ENCODE measurements around the gene RAB37.

The RAB37 gene

DNA sequence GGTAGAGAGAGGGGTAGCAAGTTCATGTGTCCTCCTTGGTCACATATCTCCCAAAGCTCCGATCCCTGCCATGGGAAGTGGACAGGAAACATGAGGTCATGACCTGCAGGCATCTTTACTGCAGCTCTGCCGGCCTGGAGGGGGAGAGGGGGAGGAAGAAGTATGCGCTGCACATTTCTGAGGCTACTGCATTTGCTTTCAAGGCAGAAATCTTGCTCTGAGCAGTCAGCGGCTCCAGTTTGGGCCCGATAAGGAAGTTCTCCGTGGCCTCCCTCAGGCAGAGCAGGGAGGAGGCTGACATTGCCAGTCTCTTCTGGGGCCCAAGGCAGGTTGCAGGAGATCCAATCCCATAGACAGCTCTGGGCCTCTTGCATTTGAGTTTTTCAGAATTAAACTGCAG, 9.9 kb downstream of the RAB37 start:
- DNase-seq: peak; percentile 58

DNA sequence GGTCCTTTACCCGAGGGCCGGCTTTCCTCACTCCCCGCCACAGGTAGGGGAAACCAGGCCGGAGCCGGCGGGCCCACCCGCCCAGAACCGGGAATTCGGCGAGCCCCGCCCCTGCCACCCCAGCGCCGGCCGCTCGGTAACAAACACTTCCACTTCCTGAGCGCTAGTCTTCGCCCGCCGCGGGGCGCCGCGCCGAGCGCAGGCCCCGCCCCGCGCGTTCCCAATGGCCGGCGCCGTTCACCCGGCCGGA, 11.1 kb downstream of the RAB37 start:
- DNase-seq: no peak

DNA sequence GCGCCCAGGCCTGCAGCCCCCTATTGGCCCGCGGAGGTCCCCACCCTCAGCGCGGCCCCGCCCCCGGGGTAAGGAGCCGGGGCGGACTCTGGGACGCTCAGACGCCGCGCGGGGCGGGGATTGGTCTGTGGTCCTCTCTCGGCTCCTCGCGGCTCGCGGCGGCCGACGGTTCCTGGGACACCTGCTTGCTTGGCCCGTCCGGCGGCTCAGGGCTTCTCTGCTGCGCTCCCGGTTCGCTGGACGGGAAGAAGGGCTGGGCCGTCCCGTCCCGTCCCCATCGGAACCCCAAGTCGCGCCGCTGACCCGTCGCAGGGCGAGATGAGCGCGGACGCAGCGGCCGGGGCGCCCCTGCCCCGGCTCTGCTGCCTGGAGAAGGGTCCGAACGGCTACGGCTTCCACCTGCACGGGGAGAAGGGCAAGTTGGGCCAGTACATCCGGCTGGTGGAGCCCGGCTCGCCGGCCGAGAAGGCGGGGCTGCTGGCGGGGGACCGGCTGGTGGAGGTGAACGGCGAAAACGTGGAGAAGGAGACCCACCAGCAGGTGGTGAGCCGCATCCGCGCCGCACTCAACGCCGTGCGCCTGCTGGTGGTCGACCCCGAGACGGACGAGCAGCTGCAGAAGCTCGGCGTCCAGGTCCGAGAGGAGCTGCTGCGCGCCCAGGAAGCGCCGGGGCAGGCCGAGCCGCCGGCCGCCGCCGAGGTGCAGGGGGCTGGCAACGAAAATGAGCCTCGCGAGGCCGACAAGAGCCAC, 11.6 kb downstream of the RAB37 start, which contains the start of gene NHERF1:
TSS of gene NHERF1 (plus strand) at position 100 of the 750 bp plus-strand sequence. CDS start at position 319, 219 bp downstream.
- DNase-seq: peak; percentile 95

DNA sequence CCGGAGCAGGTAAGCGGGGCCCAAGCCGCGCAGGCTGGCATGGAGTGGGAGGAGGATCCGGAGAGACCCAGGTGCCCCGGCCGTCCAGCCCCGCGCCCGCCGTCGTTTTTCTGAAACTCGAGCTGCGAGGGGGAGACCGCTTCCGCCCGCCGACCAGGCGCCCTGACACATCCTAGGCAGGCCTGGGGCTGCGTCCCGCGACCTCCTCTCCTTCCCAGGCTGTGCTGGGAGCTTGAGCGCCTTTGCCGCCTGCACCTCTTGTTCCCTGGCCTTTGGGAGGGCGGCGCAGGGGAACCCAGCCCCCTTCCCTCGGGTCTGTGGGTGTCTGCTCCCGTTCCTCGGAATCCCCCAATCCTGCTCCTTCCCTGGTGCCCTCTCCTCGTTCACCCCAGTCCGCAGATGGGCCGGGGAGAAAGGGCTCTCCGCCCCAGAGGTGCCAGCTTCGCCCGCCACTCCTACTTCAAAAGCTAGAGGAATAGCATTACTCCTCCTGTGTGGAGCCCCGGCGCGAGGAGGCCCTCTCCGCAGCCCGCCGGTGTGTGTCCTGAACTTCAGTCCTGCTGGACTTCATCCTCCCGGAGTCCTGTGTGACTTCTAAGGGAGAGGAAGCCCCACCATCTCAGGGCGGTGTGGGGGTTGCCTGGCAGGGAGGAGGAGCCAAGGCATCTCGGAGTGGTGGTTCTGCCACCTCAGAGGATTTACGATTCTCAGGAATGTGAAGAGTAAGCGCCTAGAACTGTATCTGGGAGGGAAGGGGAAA, 12.4 kb downstream of the RAB37 start:
- no peak for DNase-seq

DNA sequence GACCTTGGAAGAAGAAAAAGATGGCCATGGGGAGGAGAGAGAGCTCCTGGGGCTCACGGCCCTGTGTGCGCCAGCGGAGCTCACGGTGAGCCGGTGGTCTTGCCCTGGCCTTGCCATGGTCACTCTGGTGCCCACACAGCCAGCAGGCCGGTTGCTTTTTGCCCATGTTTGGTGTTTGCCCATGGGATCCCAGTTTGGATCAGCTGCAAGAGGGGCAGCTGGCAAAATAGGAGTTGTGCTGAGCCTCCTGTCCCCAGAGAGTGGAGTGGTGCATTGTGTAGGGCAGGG, 12.9 kb downstream of the RAB37 start:
- DNase-seq: no peak

DNA sequence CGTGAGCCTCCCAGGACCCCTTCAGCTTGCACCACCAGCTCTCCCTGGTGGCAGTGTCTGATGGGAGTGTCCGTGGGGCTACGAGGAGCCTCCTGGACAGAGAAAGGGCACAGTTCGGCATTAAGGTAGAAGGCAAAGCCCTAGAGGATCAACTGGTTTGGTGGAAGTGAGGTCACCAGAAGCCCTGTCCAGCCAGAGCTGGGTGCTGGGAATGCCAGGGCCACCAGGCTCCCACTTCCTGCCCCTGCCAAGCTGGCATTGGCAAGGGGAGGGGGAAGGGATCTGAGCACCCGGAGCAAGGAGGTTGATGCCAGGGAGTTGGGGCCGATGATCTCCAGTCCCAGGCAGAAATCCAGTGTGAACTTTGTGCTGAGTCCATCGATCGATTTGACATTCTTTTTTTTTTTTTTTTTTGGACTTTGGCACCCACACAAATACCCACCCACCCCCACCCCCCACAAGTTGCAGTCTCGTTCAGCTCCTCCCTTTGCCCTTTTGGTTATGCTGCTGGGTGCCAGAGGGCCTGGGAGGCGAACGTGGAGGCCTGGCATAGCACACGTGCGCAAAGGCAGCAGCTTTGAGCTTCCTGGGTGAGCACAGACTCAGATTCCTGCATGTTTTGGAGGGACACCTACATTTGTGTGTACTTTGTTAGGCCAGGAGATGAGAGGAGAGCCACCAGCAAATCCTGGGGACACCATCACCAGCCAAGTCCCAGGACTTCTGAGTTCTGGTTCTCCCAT, 13.4 kb downstream of the RAB37 start:
- DNase-seq: no peak

DNA sequence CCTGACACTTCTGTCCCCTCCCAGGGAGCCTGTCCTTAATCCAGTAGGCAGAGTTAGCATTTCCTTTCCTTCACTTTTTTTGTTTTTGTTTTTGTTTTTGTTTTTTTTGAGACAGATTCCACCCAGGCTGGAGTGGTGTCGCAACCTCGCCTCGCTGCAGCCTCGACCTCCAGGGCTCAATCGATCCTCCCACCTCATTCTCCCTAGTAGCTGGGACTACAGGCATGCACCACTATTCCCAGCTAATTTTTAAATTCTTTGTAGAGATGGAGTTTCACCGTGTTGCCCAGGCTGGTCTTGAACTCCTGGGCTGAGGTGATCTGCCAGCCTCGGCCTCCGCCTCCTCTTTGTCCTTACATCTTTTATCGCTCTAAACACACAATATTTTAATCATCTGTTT, 15.4 kb downstream of the RAB37 start:
- DNase-seq: no peak

DNA sequence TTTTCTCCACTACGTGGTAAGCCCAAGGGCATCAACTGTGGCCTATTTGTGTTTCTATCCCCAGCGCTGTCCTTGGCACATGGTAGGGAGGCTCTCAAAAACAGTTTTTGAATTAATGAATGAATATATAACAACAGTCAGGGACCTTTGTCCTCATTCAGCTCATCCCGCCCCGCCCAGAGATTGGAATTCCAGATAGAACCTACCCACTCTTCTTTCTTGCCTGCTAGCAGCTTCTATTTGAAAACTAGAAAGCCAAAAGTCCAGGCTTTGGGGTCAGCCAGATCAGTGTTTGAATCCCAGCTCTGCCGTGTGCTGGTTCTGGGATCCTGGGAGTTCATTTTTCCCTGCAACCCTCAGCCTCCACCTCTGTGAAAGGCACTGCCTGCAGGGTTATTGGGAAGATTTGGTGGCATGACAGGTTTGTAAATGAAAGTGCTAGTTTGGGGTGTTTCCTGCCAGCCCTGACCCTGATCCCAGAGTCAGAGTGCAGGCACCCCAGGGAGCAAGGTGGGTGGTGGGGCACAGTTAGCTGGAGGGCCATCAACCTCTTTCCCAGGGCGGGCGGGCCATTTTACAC, 15.9 kb downstream of the RAB37 start:
- DNase-seq: no peak

DNA sequence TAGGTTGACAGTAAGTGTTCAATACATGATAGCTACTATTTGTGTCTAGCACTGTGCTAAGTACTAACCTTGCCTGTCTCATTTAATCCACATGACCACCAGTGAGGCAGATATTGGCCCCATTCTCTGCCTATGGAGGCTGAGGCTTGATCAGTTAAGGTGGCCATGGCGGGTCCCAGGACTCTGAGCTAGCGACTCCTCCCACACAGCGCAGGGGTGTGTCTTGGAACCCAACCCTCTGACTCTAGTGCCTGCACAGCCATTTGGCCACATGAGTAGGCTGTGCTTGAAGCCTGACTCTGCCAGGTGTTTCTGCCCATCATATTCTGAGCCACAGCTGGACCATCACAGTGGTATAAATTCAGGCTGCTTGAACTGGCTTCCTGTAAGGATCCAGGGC, 17.8 kb downstream of the RAB37 start:
- DNase-seq: no peak

DNA sequence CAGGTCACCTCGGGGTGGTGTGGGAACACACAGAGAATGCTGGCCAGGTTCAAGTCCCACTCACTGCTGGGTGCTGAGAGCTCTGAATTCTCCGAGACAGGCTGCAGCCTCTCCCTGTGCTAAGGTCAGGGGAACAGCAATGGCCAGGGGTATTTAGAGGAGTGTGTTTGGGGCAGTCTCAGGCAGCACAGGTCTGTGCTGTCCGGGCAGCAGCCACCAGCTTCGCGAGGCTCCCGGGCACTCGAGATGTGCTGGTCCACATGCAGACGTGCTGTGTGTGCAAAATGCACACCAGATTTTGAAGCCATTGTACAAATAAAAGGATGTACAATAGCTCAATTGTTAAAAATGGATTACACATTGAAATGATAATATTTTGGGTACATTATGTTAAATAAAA, 18.5 kb downstream of the RAB37 start:
- no peak for DNase-seq

DNA sequence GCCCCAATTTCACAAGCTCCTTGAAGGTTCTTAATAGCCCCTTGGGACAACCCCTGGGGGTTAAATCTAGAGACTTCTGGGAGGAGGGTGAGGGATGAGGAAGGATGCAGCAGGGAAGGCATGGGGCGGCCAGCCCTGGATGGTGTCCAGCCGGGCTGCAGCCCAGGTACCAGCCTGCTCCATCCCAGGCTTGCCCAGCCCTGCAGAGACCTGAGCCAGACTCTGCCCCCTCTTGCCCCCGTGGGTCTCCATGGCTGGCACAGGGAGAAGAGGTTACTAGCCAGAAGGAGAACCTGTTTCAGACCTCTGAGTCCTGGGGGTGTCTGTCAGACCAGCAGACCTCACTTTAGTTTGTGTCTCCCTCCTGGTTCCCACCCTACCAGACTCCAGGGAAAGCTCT, 19.8 kb downstream of the RAB37 start:
- no peak for DNase-seq

DNA sequence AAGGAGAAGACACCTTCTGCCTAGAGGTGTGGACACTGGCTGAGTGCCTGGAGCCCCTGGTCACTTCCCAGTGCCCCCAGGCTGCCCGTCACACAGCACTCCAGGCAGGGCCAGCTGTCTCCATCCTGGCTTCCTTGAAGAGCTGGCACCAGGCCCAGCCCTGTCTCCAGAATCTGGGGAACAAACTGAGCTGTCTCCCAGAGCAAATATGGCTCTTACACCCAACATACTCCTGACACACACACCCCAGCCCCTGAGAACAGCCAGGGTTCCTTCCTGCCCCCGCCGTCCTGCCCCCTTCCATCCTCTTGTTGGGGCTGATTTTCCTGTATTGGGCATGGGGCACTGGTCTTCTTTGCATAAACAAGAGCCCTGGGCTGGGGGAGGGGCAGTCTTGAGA, 20.4 kb downstream of the RAB37 start:
- no peak for DNase-seq

DNA sequence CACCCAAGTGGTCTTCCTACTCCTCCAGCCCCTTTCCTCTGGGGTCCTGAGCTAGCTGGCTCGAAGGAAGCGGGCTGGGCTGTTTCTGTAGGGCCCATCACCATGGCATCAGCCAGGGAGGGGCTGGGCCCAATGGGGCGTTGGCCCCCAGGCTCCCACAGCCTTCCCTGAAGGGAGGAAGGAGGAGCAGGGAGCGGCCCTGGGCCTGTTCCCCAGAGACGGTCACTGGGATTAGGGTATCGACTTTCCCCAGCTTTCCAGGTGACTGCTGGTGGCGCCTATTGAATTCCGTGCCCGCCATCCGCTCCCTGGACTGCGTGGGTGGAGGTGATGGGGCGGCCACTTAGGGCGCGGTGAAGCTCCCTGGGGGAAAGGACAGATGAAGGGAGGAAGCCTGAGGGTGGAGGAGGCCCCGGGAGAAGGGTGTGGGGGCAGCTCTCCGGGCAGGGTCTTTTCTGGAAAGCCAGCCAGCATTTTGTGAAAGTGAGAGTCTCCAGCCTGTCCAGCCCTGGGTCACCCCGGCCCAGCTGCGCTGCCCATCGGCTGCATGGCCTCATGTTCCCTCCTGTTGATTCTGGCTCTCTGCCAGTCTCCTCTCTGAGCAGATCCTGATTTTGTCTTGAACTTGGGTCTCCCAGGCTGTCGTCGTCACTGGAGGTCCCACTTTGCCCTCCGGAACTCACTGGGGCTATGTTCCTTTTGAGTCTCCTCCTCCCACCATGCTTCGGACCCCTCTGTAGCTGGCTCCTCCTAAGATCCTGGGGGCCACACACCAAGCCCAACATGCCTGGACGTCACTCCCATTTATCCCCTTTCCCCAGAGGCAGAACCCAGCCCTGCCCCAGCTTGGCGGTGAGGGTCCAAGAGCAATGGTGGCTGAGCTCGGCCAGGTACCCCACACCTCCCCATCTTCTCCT, 21.1 kb downstream of the RAB37 start:
- no peak for DNase-seq

DNA sequence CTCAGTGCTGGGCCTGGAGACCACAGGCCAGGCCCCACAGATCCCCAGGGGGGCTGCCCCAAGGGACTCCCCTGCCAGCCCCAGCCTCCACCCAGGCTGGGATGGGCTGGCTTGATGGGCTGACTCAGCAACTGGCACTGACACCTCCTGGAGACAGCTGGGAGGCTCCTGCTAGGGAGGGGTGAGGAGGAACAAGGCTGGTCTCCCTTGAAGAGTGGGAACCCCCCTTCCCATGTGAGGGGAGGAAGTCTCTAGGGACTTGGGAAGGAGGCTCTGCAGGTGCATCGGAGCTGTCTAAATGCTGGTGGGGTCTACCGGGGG, 21.8 kb downstream of the RAB37 start:
- no peak for DNase-seq

DNA sequence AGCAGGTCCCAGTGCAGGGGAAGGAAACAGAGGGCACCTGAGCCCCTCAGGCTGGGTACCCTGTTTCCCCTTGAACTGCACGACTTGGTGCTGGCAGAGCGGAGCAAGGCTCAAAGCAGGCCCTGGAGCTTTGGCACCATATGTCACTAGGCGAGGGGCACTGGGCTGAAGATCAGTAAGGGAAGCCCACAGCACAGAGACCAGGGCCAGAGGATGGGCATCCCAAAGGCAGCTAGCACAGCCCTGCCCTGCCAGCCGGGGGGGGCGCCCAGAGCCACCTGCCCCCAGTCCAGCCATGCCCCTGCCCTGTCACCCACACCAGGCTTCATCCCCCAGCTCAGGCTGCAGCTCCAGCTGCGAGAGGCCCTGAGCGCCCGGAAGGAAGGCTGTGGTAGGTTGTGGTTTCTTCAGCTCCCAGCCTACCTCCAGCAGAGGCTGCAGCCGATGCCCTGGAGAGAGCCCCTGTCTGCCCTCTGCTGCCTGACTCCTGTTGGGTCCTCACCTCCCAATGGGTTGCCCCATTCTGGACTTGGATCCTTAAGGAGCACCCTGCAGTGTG, 22.3 kb downstream of the RAB37 start:
- DNase-seq: no peak

DNA sequence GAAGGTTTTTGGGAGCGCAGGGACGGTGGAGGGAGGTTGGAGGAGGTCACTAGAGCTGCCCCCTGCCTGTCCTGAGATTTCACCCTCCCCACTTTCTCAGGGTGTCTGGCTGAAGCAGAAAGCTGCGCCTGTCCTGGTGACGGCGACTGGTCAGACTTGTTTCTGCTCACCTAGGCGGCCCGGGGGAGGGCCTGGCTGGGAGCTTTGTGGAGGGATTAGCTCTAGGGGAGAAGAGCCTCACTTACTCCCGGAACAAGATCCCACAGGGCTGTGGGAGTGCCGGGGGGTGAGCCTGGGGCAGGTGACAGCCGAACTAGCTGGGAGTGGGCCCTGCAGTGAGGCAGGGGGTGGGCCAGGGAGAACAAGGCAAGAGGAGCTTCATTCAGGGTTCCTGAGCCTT, 22.9 kb downstream of the RAB37 start:
- no peak for DNase-seq

DNA sequence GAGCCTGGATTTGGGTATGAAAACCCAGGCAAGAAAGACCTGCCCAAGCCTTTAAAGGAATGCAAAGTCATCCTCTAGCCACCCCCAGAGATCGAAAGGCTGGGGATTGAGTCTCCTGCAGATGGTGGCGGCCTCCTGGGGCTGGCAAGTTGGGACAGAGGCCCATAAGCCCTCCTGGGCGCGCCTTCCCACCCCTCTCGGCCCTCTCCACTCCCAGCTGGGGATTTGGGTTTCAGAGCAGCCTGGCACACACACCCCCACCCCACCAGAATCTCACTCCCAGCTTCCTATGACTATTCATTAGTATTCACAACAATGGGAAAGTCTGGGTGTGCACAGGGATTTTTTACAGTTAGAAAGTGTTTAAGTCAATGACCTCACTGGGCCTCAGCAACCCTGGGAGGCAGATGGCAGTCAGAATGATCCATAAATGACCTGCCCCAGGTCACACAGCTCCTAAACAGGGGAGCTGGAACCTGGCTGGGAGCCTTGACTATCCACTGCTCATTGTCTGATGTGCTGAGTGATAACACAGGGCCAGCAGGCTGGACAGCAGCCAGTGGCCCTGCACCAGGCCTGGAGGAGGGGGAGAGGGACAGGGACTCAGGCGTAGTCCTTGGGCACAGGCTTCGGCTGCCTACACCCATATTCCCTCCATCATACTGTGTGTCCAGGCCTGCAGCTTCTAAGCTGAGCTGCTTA, 23.5 kb downstream of the RAB37 start:
- DNase-seq: no peak

DNA sequence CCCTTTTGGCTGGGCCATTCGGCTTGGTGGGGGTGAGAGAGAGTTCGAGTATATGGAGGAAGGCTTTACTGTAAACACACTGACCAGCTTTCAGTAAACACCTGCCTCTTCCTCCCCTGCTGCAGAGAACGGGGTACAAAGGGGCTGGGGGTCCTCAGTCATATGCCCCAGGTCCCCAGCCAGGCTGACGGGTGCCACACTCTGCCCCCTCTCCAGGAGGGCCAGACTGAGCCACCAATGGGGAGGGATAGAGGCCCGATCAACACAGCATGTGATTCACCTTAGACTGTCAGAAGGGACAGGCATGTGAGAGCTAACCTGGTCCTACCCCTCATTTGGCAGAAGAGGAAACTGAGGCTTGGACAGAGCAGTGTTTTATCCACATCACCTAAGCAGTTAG, 24.4 kb downstream of the RAB37 start:
- no peak for DNase-seq

DNA sequence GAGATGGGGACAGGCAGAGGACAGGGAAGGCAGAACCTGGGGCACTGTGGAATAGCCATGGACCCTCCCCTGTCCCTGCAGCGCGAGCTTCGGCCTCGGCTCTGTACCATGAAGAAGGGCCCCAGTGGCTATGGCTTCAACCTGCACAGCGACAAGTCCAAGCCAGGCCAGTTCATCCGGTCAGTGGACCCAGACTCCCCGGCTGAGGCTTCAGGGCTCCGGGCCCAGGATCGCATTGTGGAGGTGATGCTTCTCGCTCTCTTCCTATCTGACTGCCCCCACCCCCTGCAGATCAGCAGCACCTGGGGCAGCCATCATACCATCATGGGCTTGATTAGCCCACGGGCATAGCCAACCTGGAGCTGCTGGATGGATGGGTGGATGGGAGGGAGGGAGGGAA, 24.9 kb downstream of the RAB37 start:
- DNase-seq: no peak

DNA sequence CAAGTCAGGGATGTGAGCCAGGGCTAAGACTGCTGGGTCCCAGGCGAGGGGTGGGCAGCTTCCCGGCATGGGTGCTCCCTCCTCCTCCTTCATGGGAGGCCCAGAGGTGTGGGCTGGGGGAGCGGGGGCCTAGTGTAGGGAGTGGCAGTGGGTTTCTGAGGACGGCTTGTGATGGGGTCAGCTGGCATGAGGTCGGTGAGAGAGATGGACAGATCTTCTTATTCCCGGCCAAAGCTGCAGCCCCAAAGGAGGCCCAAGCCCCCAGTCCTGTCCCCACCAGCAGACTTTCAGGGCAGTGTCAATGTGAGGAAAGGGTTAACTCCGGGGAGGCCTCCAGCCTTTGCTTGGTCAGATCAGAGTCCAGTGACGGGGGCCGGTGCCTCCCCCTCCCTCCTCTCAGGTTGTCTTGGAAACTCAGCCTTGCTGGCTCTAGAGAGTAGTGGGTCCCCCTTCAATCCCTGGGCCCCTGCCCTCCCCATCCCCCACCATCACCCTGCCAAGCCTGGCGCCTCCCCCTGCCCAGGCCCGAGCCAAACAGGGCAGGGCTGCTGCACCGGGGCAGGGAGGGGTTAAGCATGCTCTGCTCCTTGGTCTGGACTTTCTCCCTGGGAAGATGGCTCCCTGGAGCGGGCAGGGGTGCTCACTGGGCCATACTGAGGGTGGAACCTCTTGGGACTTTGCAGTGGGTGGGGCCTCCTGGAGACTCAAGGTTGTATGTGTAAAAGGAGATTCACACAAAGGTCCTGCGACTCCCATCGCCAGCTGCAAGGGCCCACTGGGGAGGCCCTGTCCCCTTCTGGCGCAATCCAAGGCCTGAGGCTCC, 26.7 kb downstream of the RAB37 start:
- DNase-seq: no peak

DNA sequence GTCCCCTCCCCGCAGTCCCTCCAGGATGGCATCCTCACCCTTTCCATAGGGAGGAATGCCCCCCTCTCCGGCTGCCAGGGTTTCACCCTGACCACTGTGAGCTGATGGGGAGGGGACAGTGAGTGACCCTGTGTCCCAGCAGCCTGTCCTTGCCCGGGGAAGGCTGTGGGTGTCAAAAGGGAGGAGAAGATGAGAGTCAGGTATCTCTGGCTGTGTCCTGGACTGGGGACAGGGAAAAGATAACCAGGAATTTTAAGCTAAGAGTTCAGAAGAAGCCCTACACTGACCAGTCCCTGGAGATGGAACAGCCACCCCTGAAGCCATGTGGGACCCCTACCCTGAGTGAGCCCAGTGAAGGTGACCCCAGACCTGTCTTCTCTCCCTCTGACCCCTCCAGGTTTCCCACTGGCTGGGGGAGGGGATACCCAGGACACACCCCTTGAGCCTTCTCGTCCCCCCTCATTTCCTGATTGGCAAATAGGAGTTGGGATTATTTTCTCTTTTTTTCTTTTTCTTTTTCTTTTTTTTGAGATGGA, 27.8 kb downstream of the RAB37 start:
- DNase-seq: no peak
